GM23338 (cell line): ENCODE results near the gene SYP.

Source experiments
- CREB1 ChIP-seq: fragments of 250-450 bp; sonication (Bioruptor Pico); IDR thresholded peaks from 2 replicates; pipeline ENCODE4 v1.5.0; 2020; ENCODE audit warnings: low read depth, mild to moderate bottlenecking, moderate library complexity
- CTCF ChIP-seq, 2 experiments: fragments of 200-600 bp in 1 of 2; sonication (generic) in 1 of 2; conservative IDR thresholded peaks; 2 replicates each; pipeline versions ENCODE4 v1.5.1 to v1.6.1; 2016 to 2017; ENCODE audit warnings: antibody characterized with exemption in 2 of 2, low read depth in 2 of 2, mild to moderate bottlenecking in 2 of 2, moderate library complexity in 1 of 2
- EZH2 ChIP-seq: fragments of 200-600 bp; sonication (generic); IDR thresholded peaks from one replicate; pipeline ENCODE4 v1.8.0; 2017; ENCODE audit warnings: antibody characterized with exemption, mild to moderate bottlenecking, low read depth; ENCODE audit not compliant: unreplicated experiment
- EZH2phosphoT487 ChIP-seq: fragments of 200-600 bp; sonication (generic); IDR thresholded peaks from one replicate; pipeline ENCODE4 v1.8.1; 2018; ENCODE audit warnings: antibody characterized with exemption; ENCODE audit not compliant: unreplicated experiment
- JUNB ChIP-seq: IDR thresholded peaks from one replicate; pipeline ENCODE4 v1.6.1; 2016; ENCODE audit warnings: antibody characterized with exemption; ENCODE audit not compliant: unreplicated experiment
- NANOG ChIP-seq: IDR thresholded peaks from 2 replicates; pipeline ENCODE4 v1.6.1; 2016; ENCODE audit warnings: antibody characterized with exemption, borderline replicate concordance
- POLR2AphosphoS5 ChIP-seq: IDR thresholded peaks from 2 replicates; pipeline ENCODE4 v1.6.1; 2016; ENCODE audit warnings: antibody characterized with exemption, low read depth
- REST ChIP-seq: IDR thresholded peaks from one replicate; pipeline ENCODE4 v1.6.1; 2018; ENCODE audit warnings: antibody characterized with exemption; ENCODE audit not compliant: unreplicated experiment
- ZNF114 ChIP-seq: fragments of 250-450 bp; sonication (Bioruptor Pico); IDR thresholded peaks from 2 replicates; pipeline ENCODE4 v1.5.0; 2020; ENCODE audit warnings: mild to moderate bottlenecking, moderate library complexity
- ZNF331 ChIP-seq: fragments of 250-450 bp; sonication (Bioruptor Pico); IDR thresholded peaks from 2 replicates; pipeline ENCODE4 v1.5.0; 2020; ENCODE audit warnings: low read depth, mild to moderate bottlenecking, moderate library complexity
- TF ChIP-seq, protein P1 (sequence below): IDR thresholded peaks from 2 replicates; pipeline ENCODE4 v1.6.1; 2016; ENCODE audit warnings: antibody characterized with exemption

- TF ChIP-seq EZH2 (no peak), CTCF (conservative IDR thresholded peaks at IDR 0.05; ENCODE audit: low read depth in 2 of 2) (no peak), ZNF331 (no peak), JUNB (no peak), POLR2AphosphoS5 (no peak), REST (no peak), EZH2phosphoT487 (no peak), NANOG (no peak), ZNF114 (no peak), CREB1 (CRISPR knock-in tag) (no peak)
- TF ChIP-seq, protein P1, sequence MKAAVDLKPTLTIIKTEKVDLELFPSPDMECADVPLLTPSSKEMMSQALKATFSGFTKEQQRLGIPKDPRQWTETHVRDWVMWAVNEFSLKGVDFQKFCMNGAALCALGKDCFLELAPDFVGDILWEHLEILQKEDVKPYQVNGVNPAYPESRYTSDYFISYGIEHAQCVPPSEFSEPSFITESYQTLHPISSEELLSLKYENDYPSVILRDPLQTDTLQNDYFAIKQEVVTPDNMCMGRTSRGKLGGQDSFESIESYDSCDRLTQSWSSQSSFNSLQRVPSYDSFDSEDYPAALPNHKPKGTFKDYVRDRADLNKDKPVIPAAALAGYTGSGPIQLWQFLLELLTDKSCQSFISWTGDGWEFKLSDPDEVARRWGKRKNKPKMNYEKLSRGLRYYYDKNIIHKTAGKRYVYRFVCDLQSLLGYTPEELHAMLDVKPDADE: no peak
These were observed 14.4 kb upstream of the SYP start for GRCh38 chrX:49214416-49214815.
